Amniotic epithelial cell (primary cell): ENCODE measurements around the gene PHLPP2.

ENCODE experiments used
- DNase-seq: peaks from one replicate; pipeline ENCODE4 v3.0.0-alpha.2; 2010; ENCODE audit warnings: low read depth

PHLPP2 gene

DNA sequence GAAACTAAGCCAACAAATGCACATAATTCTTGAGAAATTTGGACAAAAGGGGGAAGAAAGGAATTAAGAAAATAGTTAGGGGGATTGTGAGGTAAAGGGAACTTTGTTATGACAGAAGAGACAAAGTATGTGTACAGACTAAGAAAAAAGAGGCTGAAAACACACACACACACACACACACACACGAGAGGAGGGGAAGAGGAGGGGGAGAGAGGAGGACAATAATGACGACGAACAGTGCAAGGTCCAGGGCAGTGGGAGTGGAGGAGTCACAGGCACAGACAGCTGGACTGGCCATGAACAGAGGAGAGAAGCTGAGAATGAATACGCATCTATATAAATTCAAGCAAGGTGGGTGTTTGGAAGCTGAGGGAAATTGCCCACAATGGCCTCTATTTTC lies 54.0 kb downstream of the PHLPP2 start:
- DNase-seq, result no peak

DNA sequence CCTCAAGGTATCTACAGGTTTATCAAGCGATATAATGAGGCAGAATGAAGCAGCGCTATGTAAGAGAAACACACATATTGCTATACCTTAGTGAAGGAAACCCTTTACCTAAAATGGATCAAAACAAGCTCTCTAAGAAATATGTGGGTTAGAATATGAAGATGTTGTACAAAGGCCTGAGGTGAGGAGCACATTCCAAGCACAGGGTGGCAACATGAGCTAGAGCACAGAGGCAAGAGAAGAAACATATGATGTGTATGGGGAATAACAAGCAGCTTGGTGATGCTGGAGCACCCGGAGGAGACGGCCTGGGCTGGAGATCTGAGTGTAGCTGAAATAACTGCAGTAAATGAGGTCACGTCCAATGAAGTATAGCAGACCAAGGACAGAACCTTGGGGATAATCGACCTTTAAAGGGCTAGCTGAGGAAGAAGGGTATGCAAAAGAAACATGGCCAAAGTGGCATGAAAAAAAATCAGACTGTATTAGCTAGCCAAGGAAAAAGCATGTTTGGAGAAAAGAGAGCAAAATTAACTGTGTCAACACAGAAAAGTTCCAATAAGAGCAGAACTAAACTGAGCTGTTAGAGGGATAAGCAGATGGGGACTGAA lies 54.5 kb downstream of the PHLPP2 start:
- peak; percentile 13 for DNase-seq

DNA sequence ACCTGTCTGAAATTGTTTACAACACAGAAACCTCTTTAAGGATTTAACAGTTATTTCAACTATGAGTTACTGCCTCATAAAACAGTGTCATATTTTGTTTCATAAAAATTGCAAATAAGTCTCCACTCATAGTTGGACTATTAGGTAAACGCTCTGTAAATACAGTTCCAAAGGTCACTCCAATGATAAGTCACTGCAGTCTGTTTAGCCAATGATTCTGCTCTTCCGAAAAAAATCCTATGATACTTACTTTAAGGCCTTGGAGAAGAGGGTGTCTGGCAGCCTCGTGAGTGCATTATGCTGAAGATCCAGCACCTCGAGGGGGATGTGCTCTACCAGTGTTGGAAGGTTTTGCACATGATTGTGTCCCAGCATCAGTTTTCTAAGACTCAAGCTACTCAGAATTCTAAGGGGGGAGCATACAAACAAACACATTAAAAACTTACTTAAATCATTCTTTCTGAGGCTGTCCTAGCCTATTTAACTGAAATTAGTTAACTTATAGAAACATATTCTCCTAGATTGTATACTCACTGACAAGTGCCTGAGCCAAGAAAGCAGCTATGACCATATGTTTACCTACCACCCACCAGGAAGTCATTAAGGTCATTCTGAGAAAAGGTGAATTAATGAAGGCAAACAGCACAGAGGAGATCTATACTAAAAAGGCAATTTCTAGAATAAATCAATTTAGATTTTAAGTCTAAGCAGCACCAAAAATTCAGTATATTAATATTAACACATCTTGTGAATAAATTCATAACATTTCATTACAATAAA lies 57.4 kb downstream of the PHLPP2 start:
- peak; percentile 3 for DNase-seq

DNA sequence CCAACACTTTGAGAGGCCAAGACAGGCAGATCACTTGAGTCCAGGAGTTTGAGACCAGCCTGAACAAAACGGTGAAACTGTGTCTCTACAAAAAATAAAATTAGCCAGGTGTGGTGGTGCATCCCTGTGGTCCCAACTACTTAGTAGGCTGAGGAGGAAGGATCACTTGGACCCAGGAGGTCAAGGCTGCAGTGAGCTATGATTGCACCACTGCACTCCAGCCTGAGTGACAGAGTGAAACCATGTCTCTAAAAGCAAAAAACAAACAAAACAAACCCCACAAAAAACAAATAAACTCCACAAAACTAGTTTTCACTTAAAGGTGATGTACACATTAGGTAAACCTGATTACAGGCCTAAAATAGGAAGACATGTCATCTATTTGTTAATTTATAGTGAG lies 58.2 kb downstream of the PHLPP2 start:
- DNase-seq, result no peak

DNA sequence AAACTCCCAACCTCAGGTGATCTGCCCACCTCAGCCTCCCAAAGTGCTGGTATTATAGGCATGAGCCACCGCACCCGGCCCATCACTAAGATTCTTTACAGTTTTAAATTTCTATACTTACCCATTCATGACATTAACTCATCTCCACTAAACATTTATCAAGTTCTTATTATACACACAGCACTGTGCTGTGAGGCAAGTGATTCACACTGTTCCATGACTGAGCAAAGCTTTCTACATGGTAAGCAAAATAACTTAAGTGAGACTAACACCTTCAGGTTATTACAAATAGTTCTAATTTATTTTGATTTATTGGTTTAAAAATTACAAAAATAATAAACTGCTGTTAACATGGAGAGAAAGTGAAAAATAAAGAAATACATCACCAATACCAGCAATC lies 65.0 kb downstream of the PHLPP2 start:
- no peak for DNase-seq

DNA sequence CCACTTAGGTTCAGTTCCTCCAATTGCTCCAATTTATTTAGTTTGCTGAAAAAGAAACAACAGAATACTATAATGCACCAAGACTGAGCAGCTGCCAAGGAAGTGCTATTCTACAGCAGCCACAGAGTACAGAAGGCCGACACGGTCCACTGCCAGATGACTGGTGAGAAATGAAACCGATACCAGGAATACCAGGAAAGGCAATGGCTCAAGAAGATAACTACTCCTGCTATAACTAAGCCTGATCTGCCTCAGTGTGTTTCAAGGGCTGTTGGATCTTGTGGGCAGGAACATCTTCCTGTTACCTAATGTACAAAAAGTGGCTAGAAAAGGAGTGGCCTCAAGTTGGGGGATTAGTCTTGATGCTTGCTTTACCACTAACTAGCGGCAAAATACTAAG lies 65.7 kb downstream of the PHLPP2 start:
- DNase-seq, result no peak

DNA sequence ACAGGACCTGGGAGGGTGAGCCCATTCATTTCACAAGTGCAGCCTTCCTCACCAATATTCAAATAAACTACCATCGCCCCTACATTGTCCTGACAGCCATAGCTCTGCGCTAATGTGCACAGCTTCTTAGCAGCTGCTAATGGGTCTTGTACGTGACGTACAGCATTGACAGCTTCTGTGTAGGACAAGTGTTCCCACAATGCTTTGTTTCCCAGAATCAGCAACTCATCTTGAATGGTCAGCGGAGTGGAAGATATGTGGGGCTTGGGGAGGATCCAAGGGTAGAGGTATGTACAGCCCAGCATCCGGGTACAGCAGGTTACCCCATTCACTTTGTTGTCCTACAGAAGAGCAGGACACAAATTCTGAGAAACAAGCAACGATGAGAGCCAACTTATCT lies 74.8 kb downstream of the PHLPP2 start:
- no peak for DNase-seq

DNA sequence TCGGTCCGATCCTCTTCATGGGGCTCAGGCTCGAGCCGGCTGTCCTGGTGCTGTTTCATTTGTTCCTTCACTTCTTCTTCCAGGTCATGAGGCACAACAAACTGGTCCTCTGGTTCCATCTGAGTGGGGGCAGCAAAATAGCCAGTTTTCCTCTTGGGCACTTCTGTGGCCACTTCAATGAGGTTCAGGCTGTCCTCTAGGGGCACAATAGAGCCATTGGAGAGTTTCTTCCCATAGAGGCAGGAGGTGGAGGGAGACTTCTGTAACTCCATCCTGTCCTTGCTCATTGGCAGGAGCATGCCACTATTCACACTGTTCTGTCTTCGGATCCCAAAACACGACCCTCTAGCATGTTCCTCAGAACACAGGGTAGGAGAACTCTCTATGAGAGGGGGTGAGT lies 75.6 kb downstream of the PHLPP2 start:
- DNase-seq, result peak; percentile 3

DNA sequence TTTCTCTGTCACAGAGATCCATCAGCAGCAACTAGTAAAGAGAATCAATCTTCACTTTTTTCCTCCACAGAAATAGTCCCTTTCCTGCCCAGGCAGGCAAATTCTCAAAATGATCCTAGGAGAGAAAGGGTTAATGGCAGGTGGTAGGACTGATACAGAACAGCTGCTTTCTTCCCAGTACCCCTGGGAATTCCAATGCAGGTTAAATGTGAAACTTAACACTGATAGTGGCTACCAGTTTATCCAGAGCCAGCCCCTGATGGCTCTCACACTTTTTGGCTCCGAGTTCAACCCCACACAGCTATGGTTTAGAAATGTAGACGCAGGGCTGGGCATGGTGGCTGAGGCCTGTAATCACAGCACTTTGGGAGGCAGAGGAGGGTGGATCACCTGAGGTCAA lies 76.3 kb downstream of the PHLPP2 start:
- no peak for DNase-seq

DNA sequence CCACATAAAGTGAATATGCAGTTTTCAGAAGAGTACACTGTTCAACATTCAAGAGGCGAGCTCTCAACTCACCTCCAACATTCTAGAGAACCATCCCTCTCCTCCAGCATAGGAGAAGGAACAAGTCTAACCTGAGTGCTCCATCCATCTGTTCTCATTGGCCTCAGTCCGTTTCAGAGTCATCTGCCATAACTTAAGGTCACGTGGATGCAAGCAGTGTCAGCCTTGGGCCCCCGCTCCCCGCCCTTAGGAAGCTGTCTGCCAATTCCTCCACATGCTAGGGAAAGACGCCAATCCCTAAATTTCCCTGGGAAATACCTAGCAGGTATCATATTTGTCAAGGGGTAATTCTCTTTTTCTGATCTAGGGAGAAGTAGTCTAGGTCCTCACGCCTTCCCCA lies 77.1 kb downstream of the PHLPP2 start:
- no peak for DNase-seq

DNA sequence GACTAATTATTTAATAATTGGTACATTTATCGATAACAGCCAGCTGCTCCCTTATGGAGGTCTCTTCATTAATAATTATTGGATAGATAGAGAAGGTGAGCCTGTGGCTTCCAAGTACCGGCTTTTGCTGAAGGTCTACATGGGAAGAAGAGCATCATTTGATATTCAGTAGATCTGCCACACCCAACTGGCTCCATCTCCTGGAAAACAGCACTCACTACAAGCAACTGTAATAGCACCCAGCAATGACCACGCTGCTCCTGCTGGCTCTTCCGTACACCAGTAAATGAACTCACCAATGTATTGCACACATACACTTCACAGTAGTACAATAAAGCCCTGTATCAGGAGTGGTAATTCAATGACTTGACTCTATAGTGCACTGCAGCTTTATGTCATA lies 79.1 kb downstream of the PHLPP2 start:
- DNase-seq, result peak; percentile 51

DNA sequence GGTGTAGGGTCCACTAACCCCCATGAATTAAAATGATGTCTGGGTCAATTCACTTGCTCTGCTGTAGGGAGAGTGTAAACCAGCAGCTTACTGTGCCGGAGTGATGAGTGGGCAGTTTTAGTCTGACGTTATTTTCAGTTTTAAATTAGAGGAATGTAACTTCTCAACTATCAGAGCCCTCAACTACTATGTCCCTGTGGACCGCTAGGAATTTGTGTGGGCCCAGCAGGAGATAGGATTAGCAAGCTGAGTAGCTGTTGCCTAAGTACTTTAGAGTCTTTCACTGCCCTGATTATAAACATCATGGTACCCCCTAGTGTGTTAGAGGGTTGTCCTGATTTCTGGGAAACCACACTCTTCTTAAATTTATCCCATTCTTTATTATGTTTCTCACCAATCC lies 87.1 kb downstream of the PHLPP2 start:
- DNase-seq, result peak; percentile 90

DNA sequence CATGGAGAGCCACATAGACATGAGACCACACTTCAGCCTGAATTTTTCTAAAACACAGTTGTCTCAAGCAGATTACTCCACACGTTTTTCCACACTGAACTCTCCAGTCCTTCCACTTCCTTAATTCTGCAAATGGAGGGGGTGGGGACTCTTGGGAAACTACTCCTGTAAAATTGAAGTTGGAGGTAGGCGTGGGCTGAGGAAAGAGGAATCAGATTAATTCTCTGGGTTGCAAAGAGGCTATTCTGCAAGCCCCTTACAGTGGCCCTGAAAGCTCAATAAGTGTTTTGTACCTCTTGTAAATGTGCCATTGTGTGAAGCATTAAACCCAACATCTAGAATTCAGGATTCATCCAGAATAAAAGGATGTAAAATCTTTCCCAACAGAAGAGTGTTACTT lies 88.9 kb downstream of the PHLPP2 start:
- DNase-seq, result no peak

DNA sequence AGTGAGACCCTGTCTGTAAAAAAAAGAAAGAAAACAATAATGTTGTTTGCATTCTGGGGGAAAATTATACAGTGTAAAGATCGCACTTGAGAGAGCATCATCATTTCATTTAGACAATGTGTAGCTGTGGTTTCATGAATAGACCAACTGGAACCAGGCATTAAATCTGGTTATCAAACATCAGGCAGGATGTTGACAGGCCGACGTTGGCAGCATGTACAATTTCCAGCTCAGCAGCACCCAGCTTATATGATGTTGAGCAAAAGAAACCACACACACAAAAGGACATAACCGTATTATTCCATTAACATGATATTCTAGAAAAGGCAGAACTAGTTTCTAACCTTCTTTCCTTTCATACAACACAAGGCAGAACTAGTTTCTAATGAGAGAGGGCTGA lies 92.7 kb downstream of the PHLPP2 start:
- no peak for DNase-seq

DNA sequence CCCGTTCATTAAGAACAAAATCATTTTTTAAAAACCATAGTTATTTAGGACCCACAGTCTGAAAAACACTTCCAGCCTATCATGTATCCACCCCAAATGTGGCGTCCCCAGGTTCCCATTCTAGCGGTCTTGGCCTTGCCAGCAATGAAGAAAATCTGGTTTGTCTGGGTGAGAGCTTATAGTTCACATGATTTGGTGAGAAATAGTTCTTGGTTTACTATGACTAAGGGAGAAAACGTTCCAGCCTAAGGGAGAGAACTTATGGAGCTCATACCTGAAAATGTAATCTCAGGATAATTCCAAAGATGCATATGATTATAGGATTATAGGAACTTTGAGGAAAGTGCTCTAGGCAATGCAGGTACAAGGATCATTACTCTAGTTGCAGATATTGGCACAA lies 93.7 kb downstream of the PHLPP2 start:
- no peak for DNase-seq

DNA sequence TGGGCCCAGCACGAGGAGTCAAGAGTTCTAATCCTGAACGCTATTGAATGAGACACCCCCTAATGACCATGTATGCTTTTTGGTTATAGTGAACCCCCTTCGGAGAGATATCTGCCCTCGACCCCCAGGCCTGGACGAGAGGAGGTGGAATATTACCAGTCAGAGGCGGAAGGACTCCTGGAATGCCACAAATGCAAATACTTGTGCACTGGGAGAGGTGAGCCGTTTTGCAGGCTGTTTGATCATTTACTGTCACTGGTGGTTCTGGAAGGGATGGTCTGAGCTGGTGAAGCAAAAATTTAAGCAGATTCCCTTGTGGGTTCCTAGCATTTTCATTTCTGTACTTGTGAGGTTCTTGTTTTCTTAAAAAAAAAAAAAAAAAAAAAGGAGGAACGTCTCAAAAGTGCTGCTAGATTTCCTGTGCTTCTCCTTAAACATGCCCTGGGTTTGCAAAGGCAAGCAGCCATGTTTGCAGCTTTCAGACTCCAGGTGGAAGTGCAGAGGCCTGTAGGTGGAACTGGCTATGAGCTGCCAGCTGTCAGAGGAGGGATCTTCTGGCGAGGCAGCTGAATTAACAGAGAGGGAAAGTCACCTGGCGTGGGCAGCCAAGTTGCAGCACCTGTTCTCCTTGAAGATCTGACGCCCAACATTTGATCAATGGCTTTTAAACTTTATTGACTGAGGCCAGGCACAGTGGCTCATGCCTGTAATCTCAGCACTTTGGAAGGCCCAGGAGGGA lies 95.1 kb downstream of the PHLPP2 start:
- no peak for DNase-seq

DNA sequence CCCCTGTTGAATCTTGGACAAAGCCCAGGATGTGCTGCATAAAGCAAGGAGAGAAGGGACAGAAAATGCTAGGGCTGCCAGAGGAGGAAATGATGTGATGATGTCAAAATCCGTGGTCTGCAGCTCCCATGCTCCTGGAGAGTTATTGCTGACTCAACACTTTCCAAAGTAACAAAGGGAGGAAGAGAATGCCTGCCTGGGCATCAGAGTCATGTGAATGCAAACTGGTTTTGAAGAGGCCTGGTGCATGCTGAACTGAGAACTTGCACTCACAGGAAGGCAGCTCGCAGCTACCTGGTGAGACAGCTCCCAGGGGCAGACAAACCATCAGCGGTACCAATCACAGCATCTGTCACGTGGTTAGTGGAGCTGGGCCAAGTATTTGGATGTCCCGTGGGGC lies 95.7 kb downstream of the PHLPP2 start:
- DNase-seq, result peak; percentile 28

DNA sequence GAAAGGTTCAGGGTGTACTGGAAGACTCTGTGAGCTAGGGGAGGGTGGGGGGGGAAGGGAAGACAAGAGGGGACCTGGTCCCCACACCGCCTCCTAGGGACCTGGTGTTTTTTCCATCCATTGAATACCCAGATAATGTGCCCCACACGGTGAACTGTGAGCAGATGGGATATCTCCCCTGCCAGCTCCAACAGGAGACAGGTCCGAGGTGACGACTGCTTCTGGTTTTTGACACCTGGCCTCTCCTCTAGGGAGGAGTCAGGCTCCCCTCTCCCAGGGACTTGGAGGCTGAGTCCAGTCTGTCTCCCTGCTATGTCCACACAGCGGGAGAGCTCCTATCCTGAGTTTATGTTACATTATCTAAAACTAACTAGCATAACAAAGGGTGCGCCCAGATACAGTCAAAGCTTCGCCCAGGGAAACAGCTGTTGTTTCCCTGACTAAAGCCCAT lies 96.7 kb downstream of the PHLPP2 start:
- DNase-seq, result no peak

DNA sequence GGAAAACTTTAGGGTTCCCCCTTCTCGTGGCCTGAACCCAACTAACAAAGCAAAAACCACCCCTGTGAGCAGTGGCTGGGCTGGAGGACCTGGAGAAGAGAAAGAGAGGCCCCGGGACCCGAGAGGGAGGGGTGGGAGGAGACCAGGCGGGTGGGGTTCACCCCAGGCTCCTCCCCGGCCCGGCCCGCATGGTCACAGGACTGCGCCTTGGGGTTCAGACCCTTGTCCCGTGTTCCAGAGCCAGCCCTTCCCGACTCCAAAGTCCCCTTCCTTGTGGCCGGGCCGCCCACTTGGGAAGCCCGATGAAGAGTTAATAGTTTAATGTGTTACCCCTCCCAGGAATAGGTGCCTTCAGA lies 97.7 kb downstream of the PHLPP2 start:
- DNase-seq, result no peak

DNA sequence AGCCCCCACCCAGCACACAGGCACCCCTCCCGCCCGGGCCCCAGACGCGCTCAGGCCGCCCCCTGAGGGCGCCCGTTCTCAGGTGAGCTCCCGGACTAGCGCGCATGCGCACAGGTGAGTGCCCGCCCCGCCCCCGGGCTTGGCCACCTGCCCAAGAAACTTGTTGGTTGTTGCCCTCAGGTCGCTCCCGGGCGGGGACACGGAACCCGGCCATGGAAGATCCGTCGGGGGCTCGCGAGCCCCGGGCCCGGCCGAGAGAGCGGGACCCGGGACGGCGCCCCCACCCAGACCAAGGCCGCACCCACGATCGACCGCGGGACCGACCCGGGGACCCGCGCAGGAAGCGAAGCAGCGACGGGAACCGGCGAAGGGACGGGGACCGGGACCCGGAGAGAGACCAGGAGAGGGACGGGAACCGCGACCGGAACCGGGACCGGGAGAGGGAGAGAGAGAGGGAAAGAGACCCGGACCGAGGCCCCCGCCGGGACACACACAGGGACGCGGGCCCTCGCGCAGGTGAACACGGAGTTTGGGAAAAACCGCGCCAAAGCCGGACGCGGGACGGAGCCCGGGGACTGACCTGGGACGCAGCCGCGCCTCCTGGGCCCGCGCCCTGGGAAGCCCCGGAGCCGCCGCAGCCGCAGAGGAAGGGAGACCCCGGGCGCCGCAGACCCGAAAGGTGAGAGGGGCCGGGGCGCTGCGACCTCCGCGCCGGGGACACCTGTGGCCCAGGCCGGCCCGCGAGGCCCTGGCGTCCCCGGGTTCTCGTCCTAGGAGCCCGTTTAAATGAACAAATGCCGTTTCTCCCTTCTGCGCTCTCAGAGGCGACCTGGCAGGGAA lies 98.3 kb downstream of the PHLPP2 start, which contains the start of gene MARVELD3:
Gene MARVELD3 (plus strand): TSS at position 167 of the 840 bp plus-strand sequence. CDS start 46 bp downstream, at position 213.
- DNase-seq, result no peak

DNA sequence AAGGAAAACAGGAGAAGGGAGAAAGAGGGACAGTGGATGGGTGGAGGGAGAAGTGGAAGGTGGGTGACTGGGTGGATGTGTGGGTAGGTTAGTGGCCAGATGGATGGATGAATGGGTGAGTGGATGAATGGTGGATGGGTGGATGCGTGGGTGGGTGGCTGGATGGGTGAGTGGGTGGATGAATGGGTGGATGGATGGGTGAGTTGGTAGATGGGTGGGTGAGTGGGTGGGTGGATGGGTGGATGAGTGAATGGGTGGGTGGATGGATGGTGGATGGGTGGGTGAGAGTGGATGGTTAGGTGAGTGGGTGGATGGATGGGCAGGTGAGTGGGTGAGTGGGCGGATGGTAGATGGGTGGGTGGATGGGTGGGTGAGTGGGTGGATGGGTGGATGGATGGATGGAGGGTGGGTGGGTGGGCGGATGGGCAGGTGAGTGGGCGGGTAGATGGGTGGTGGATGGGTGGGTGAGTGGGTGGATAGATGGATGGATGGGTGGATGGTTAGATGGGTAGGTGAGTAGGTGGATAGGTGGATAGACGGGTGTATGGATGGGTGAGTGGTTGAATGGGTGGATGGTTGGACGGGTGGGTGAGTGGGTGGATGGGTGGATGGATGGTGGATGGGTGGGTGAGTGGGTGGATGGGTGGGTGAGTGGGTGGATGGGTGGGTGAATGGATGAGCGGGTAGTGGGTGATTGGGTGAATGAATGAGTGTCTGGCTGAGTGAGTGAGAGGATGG lies 99.2 kb downstream of the PHLPP2 start:
- DNase-seq, result no peak

DNA sequence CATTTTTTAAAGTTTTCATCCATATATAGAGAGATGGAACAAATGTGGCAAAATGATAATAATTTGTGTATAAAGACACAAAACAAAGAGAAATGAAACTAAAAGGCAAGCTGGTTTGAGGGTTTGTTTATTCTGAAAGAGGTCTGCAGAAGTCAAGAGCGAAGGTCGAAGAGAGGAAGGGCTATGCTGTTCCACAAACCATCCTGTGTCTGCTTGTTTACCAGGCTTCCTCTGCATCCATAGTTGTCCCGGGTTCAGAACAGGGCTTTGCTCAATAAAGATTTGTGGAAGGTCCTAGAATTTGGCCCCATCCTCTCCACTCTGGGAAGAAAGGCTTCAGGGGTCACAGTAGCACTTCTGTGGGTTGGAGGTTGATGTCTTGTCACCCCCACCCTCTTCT lies 100.9 kb downstream of the PHLPP2 start:
- no peak for DNase-seq
